ENCODE results near the gene DIP2B. TPM values are rescaled to one million over a fixed set of nuclear protein-coding genes. Genes with fewer than 3 reads are reported as not detected.

The DIP2B gene
- total RNA-seq, 4 donors from 2014 or later, result 31.1 to 57.2 (median 46.5) TPM

DNA sequence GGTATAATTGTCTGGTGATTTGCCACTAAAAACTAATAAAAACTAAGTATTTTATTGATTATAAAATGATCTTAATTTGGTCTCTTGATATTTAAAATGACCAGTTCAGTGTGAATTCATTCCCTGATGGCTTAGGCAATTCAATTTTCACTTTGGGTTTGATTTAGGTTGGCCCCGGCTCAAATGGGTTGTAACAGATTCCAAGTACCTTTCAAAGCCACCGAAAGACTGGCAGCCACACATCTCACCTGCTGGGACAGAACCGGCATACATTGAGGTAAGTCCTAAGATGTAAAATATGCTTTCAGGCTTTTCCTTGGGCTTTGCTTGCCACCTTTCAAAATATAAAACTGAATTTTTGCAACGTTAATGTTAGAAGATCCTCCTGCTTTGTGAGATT lies 181.6 kb downstream of the DIP2B start:
- no peaks in the 10 kb centered on the region for H3K27me3 ChIP-seq
- no peak overlapping the region for H3K27ac ChIP-seq
- WGBS, 2 donors, result 95 to 96% methylated on average over 4 of the region's 4 CpGs
- H3K9me3 ChIP-seq, result no peaks in the 10 kb centered on the region
- H3K4me3 ChIP-seq, result no peak overlapping the region
- H3K36me3 ChIP-seq, result peaks cover 3 to 100% (median 5%) of the 10 kb centered on the region in 3 donors
- H3K4me1 ChIP-seq, result no peaks in the 10 kb centered on the region
- TF ChIP-seq, protein P1, sequence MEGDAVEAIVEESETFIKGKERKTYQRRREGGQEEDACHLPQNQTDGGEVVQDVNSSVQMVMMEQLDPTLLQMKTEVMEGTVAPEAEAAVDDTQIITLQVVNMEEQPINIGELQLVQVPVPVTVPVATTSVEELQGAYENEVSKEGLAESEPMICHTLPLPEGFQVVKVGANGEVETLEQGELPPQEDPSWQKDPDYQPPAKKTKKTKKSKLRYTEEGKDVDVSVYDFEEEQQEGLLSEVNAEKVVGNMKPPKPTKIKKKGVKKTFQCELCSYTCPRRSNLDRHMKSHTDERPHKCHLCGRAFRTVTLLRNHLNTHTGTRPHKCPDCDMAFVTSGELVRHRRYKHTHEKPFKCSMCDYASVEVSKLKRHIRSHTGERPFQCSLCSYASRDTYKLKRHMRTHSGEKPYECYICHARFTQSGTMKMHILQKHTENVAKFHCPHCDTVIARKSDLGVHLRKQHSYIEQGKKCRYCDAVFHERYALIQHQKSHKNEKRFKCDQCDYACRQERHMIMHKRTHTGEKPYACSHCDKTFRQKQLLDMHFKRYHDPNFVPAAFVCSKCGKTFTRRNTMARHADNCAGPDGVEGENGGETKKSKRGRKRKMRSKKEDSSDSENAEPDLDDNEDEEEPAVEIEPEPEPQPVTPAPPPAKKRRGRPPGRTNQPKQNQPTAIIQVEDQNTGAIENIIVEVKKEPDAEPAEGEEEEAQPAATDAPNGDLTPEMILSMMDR (IDR thresholded peaks at IDR 0.05), result no peak
- no peak for TF ChIP-seq POLR2A (IDR thresholded peaks at IDR 0.05)
- intact Hi-C loops (cut with DNase I), result no loop called here
- DNase-seq, result no peak

DNA sequence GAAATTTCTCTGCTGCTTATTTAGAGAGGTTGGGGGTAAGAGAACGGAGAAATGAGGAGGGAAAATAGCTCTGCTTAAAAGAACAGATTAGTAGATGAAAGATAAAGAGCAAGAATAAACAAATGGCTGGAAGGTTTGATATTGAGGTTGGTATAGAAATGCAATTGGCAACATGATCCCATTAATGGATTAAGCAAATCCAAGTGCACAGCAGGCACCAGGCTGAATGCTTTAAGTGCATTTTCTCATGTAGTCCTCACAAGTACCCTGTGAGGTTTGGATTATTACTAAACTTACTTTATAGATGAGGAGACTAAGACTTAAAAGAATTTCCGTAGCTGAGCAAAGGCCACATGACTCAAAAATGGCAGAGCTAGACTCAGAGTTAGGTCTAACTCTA lies 182.2 kb downstream of the DIP2B start:
- TF ChIP-seq POLR2A (IDR thresholded peaks at IDR 0.05), result no peak
- DNase-seq, result no peak
- intact Hi-C loops (cut with DNase I), result no loop called here
- Histone ChIP-seq H3K36me3 (peaks cover 2 to 100% (median 3%) of the 10 kb centered on the region in 3 donors), H3K4me3 (no peak overlapping the region), H3K4me1 (no peaks in the 10 kb centered on the region), H3K9me3 (no peaks in the 10 kb centered on the region), H3K27me3 (no peaks in the 10 kb centered on the region), H3K27ac (no peak overlapping the region)
- WGBS, 2 donors, result 86 to 95% methylated on average over 2 of the region's 2 CpGs

DNA sequence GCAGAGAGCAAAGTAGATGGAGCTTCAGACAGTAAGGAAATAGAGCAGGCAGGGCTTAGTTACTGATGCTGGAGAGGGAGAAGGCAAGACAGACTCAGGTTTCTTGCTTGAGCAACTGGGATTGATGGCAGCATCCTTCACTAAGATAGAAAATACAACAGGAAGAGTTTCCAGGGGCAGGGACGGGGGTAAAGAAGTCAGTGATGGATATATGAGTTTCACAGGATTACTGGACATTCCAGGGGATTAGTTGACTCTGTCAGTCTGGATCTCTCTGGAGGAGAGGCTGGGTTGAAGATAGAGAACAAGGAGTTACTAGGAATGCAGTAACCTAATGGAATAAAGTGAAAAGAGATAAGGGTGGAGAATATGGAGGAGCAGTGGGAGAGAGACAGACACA lies 184.7 kb downstream of the DIP2B start:
- Histone ChIP-seq H3K4me3 (no peak overlapping the region), H3K4me1 (no peaks in the 10 kb centered on the region), H3K27me3 (no peaks in the 10 kb centered on the region), H3K36me3 (peaks cover 9 to 100% (median 14%) of the 10 kb centered on the region in 3 donors), H3K9me3 (no peaks in the 10 kb centered on the region), H3K27ac (no peak overlapping the region)
- TF ChIP-seq, protein P1 (IDR thresholded peaks at IDR 0.05), result no peak
- no peak for TF ChIP-seq POLR2A (IDR thresholded peaks at IDR 0.05)
- intact Hi-C loops (cut with DNase I), result no loop called here
- DNase-seq, result no peak
- 54 to 56% methylated on average over 1 of the region's 1 CpG for WGBS, 2 donors

DNA sequence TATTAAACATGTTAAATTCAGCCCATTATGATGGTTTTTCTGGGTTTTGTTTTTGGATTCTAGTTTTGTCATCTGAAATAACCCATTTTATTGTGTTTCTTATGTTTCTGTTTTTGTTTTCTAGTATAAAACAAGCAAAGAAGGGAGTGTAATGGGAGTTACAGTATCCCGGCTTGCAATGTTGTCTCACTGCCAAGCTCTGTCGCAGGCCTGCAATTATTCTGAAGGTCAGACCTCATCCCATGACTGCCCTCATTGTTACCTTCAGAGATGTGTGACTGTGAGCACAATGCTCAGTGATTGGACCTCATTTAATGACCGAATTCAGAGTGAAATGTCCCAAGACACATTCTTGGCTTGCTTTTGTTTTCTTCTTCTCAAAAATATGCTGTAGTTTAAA lies 186.1 kb downstream of the DIP2B start:
- WGBS, 2 donors, result 50 to 61% methylated on average over 3 of the region's 3 CpGs
- H3K27me3 ChIP-seq, result no peaks in the 10 kb centered on the region
- no peak for DNase-seq
- H3K9me3 ChIP-seq, result no peaks in the 10 kb centered on the region
- peaks cover 9 to 100% (median 14%) of the 10 kb centered on the region in 3 donors for H3K36me3 ChIP-seq
- H3K27ac ChIP-seq, result no peak overlapping the region
- intact Hi-C loops (cut with DNase I), result no loop called here
- no peak overlapping the region for H3K4me3 ChIP-seq
- H3K4me1 ChIP-seq, result no peaks in the 10 kb centered on the region
- TF ChIP-seq, protein P1 (IDR thresholded peaks at IDR 0.05), result no peak
- no peak for TF ChIP-seq POLR2A (IDR thresholded peaks at IDR 0.05)

DNA sequence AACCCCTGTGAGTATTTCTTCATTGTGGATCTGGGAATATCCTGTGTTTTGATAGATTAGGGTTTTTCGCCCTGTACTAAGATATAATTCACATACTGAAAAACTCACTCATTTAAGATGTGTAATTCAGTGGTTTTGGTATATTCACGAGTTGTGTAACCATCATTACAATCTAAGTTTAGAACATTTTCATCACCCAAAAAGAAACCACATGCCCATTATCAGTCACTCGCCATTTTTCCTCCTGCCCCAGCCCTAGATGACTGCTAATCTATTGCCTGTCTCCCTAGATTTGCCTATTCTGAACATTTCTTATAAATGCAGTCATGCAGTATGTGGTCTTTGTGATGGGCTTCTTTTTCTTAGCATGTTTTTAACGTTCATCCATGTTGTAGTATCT lies 191.2 kb downstream of the DIP2B start:
- intact Hi-C loops (cut with DNase I), result no loop called here
- Histone ChIP-seq H3K36me3 (peaks cover 15 to 100% (median 20%) of the 10 kb centered on the region in 3 donors), H3K4me3 (no peak overlapping the region), H3K27ac (no peak overlapping the region), H3K27me3 (no peaks in the 10 kb centered on the region), H3K9me3 (no peaks in the 10 kb centered on the region), H3K4me1 (no peaks in the 10 kb centered on the region)
- TF ChIP-seq POLR2A (IDR thresholded peaks at IDR 0.05), result no peak
- TF ChIP-seq, protein P1 (IDR thresholded peaks at IDR 0.05), result no peak
- no peak for DNase-seq
- WGBS, 2 donors, result 68 to 78% methylated on average over 4 of the region's 4 CpGs

DNA sequence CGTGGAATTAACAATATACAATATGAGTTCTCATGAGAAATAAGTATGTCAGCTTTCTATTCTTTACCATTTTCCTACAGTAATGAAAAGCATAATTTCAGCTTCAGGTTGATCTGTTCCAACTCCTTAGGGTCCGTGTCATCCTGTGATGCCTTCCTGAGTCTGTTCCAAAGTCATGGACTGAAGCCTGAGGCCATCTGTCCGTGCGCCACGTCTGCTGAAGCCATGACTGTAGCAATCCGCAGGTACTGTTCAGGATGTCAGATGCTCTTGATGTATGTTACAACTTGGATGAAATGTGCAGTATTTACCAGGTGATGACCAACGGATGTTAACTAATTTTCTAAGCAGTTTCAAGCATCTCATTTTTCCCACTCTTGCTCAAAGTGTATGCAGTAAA lies 192.1 kb downstream of the DIP2B start:
- peaks cover 15 to 100% (median 20%) of the 10 kb centered on the region in 3 donors for H3K36me3 ChIP-seq
- no peak for TF ChIP-seq POLR2A (IDR thresholded peaks at IDR 0.05)
- no peak overlapping the region for H3K27ac ChIP-seq
- no peak overlapping the region for H3K4me3 ChIP-seq
- DNase-seq, result no peak
- WGBS, 2 donors, result 88 to 89% methylated on average over 7 of the region's 7 CpGs
- no peaks in the 10 kb centered on the region for H3K27me3 ChIP-seq
- no peaks in the 10 kb centered on the region for H3K4me1 ChIP-seq
- intact Hi-C loops (cut with DNase I), result no loop called here
- H3K9me3 ChIP-seq, result no peaks in the 10 kb centered on the region
